Adipose tissue (tissue), 3 donors: ENCODE results near the gene SETD1A. TPM values are rescaled to one million over a fixed set of nuclear protein-coding genes. Genes with fewer than 3 reads are reported as not detected.
"Not testable (repeated sequence)": the region's sequence is repeated elsewhere in the genome, so short reads cannot be mapped to it uniquely, and the experiment has no call there.

Experiments used
- H3K27ac ChIP-seq: one replicate; pipeline ENCODE4 v1.5.1; 2013; ENCODE audit warnings: low read depth, low read length
- WGBS, 3 donors: extraction: QIAGEN DNeasy Blood & Tissue Kit; methylation state at CpG; one replicate each; pipeline ENCODE4 v1.1.7; 2013; 5-methylcytosine and 5-hydroxymethylcytosine counted together
- polyA plus RNA-seq, 3 donors: library from polyadenylated mRNA; stranded (reverse); fragments of 200-250 nt; gene quantifications; one replicate each; pipeline ENCODE4 v1.2.3, GENCODE V29; 2013
- donor health status: healthy with polysubstance abuse.
- donor health status: Bipolar disorder and iron deficiency.
- donor health status: healthy.

SETD1A gene
- polyA plus RNA-seq, 3 donors: 5.1 to 13.0 (median 10.8) TPM

GRCh38 chr16:30926937-30927788 is 30.4 kb upstream of the SETD1A start:
- no peak overlapping the region for H3K27ac ChIP-seq
- WGBS, 3 donors: 82 to 91% (median 90%) methylated on average over 22 of the region's 22 CpGs

GRCh38 chr16:30927789-30928378 is 29.7 kb upstream of the SETD1A start:
- no peak overlapping the region for H3K27ac ChIP-seq
- 56 to 73% (median 71%) methylated on average over 15 of the region's 15 CpGs for WGBS, 3 donors

GRCh38 chr16:30928390-30928789 is 29.2 kb upstream of the SETD1A start:
- H3K27ac ChIP-seq: no peak overlapping the region
- WGBS, 3 donors: 84 to 86% (median 86%) methylated on average over 8 to 11 of the region's 11 CpGs

DNA sequence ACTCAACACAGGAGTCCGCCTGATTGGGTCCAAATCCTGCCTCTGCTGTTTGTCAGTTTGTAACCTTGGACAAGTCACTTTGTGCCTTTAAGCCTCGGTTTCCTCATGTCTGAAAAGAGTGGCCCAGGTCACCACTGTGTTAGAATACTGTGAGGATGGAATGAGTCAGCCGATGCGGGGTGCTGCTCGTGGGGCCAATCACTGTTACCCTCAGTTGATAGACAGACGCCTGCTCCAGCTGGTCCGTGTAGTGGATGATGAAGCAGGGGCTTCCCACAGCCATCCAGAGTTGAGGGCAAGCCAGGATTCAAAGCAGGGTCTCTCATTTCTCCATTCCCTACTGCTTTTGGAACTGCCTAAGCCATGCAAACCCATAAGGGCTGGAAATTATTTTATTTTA is 28.4 kb upstream of the SETD1A start:
- no peak overlapping the region for H3K27ac ChIP-seq
- WGBS, 3 donors: 76 to 88% (median 84%) methylated on average over 7 of the region's 7 CpGs

GRCh38 chr16:30930160-30930571 is 27.4 kb upstream of the SETD1A start:
- WGBS, 3 donors: 92 to 95% (median 94%) methylated on average over 32 to 35 of the region's 35 CpGs
- H3K27ac ChIP-seq: no peak overlapping the region

DNA sequence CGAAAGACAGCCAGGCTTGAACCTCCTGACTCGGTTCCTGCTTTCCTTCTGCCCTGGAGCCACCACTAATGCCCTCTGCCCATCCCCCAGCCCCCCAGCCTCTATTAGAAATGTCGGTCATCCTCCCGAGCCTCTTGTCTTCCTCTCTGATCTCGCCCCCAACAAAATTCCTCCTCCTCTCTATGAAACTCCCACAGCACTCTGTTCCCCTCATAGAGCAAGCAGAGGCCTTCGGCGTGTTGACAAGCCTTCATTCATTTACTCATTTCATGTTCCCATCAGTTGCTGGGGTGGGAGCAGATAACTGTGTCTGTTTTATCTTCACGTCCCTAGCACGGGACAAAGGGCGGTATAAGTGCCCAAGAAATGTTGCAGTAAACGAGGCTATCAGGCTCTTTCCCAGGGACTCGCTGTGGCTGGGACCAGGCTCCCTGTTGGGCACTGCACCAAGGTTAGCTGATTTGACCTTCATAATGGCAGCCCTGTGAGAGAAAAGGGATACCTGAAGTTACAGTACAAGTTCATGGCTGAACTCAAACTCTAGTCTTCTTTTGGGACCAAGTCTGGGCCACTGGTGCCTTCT is 26.4 kb upstream of the SETD1A start:
- 57 to 78% (median 73%) methylated on average over 12 of the region's 12 CpGs for WGBS, 3 donors
- no peak overlapping the region for H3K27ac ChIP-seq

DNA sequence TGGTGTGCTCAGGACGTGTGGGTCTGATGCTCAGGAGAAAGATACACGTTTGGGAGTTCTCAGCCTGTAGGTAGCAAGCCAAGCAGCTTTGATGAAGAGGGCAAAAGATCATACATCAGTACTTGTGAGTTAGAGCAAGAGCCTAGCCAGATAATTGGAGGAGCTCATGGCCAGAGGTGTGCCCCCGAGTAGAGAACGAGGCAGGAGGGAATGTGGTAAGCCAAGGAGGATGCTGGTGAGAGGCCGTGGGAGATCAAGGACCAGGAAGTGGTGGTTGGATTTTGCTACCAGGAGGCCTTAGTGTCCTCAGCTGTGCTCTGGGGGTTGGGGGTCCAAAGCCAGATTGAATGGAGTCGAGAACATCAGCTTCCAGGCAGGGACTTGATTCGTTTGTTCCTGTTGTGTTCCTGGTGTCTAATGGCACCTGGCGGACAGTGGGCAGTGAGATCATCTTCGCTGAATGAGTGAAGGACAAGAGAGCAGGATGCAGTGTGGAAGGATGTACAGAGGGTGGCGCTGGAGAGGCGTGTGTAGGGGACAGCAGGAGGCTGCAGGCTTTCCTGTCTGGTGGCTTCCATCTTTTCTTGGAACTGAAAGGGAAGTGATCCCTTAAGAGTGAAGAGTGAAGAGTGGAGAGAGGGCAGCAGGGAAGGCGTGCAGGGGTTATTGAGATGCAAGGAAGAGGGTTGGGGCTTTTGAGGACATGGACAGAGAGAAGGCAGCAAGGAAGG is 22.6 kb upstream of the SETD1A start:
- no peak overlapping the region for H3K27ac ChIP-seq
- 56 to 61% (median 60%) methylated on average over 12 of the region's 12 CpGs for WGBS, 3 donors

DNA sequence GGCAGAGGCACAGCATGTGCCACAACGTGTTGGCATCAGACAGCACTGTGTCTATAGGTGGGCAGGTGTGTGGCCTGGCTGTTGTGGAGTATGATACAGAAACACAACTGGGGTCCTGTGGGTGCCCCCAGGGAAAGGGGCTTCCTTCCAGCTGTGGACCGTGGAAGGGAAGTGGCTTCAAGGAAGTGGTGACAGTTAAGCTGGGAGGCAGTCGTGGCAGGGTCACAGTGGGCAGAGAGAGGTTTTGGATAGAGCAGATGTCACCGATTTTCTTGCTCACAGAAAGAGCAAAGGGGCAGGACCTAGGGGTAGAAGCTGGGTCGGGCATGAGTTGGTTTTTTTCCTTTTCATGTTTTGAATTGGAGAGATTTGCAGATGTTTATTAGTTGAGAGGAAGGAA is 19.9 kb upstream of the SETD1A start:
- WGBS, 3 donors: 27 to 52% (median 28%) methylated on average over 5 of the region's 5 CpGs
- no peak overlapping the region for H3K27ac ChIP-seq

DNA sequence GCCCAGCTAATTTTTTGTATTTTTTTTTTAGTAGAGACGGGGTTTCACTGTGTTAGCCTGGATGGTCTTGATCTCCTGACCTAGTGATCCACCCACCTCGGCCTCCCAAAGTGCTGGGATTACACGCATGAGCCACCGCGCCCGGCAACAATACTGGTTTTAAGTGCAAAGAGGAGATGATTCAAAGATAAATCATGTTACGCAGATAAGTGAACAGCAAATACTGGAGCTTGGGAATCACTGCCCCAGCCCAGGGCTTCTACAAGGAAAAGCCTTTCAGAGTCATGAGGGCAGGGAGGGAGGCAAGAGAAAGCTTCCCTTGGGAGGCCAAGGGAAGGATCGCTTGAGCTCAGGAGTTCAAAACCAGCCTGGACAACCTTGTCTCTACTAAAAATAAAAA is 18.0 kb upstream of the SETD1A start:
- H3K27ac ChIP-seq: not testable (repeated sequence)
- WGBS, 3 donors: 94 to 96% (median 95%) methylated on average over 8 of the region's 8 CpGs

- H3K27ac ChIP-seq: no peak overlapping the region
- 19 to 22% (median 19%) methylated on average over 15 of the region's 15 CpGs for WGBS, 3 donors
These were observed 15.7 kb upstream of the SETD1A start for GRCh38 chr16:30941600-30942425.

- no peak overlapping the region for H3K27ac ChIP-seq
- 53 to 91% (median 76%) methylated on average over 4 of the region's 4 CpGs for WGBS, 3 donors
These were observed 15.1 kb upstream of the SETD1A start for GRCh38 chr16:30942426-30942806.

DNA sequence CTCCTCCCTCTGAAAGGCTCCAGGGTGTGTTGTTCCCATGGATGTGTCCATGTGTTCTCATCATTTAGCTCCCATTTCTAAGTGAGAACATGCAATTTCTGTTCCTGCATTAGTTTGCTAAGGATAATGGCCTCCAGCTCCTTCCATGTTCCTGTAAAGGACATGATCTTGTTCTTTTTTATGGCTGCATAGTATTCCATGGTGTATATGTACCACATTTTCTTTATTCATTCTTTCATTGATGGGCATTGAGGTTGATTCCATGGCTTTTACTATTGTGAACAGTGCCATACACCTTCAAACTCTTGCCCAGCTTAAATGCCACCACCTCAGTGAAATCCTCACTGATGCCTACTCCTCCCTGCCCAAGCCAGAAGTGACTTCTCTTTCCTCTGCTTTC is 13.2 kb upstream of the SETD1A start:
- H3K27ac ChIP-seq: no peak overlapping the region

GRCh38 chr16:30946671-30947540 is 10.6 kb upstream of the SETD1A start:
- no peak overlapping the region for H3K27ac ChIP-seq
- WGBS, 3 donors: 89 to 92% (median 92%) methylated on average over 32 to 38 of the region's 38 CpGs

- 75 to 83% (median 75%) methylated on average over 2 to 3 of the region's 3 CpGs for WGBS, 3 donors
- no peak overlapping the region for H3K27ac ChIP-seq
These were observed 10.1 kb upstream of the SETD1A start for GRCh38 chr16:30947541-30947858.

DNA sequence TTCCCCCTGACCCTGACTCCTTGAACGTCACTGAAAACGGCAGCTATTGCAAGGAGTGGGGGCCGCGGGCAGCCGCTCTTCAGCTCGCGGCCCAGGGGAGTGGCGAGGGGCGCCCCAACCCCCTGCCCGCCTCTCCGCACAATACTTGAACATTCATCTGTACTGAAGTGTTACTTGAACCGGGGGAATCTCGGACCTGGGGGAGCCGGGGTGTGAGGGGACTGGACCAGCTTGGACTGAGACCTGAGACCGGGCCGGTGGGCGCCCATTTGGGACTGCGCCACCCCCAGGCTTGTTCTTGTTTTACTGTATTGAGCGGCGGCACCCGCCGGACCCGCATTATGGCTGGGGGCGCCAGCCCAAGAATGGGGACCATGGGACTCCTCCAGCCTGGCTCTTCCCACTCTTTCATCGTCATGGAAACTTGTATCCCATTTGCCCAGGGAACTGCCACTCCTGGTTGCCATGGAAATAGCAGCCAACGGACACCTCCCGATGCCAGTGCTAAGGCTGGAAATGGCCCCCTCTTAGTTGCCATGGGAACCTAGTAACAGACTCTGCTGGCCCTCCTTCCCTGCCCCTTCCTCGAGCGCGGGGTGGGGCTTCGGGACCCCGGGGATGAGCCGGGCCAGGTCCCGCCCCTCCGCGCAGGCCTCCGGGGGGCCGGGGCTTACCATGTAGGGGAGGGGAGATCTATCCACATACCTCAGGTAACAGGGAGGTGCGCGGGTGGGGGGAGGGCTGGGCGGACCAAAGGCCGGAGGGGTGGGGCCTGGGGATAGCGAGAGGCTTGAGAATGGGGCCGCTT is 9.5 kb upstream of the SETD1A start:
- H3K27ac ChIP-seq: no peak overlapping the region
- WGBS, 3 donors: 34 to 38% (median 35%) methylated on average over 33 to 44 of the region's 44 CpGs

DNA sequence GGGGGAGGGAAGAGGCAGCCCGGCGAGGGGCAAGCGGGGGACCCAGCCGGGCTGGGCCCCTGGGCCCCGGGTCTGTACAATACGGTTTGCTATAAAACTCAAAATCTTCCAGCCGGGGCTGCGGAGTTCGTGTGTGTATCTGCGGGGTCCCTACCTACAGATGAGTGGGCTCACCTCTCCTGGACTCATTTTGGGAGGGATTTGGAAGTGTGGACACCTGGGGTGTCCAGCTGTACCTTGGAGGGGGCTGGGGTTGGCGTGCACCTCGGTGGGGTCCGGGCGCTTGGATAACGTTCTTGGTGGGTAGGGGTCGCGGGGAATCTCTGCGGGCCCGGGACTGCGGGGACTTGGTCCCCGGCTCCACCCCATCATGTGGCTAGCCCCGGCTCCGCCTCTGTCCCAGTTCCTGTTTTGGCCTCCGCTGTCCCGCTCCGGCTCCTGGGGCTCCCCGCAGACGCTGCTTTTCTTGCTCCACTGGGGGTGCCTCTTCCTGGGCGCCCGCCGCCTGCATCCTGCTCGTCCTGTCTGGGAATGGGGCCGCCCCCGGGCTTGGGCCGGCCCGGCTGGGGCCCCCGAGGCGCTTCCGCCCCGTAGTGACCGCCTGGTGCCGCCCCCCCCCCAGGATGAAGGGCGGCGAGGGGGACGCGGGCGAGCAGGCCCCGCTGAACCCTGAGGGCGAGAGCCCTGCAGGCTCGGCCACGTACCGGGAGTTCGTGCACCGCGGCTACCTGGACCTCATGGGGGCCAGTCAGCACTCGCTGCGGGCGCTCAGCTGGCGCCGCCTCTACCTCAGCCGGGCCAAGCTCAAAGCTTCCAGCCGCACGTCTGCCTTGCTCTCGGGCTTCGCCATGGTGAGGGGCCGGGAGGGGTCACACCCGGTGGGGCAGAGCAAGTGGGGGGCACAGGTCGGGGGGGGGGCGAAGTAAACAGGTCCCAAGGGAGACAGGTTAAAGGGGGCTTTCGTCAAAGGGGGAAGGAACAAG is 8.6 kb upstream of the SETD1A start, which contains the start of gene ORAI3:
ORAI3 (plus strand) TSS at position 402 of the 983 bp plus-strand sequence; CDS start at position 624, 222 bp downstream.
- H3K27ac ChIP-seq: peak within 1 kb of the TSS; percentile 19
- WGBS, 3 donors: 0 to 1% (median 1%) methylated on average over 60 to 70 of the region's 70 CpGs
